SW480 (cell line): Measurements from ENCODE around the gene SH3GLB2.
A peak's percentile ranks its signal among the peaks of the same experiment; 100 is the strongest.
"Not testable (repeated sequence)": the region's sequence is repeated elsewhere in the genome, so short reads cannot be mapped to it uniquely, and the experiment has no call there.

Experiments used
- DNase-seq: peaks from one replicate; pipeline ENCODE4 v3.0.0-alpha.2; 2016; ENCODE audit warnings: low spot score

Gene SH3GLB2

GRCh38 chr9:129014608-129015007 lies 13.5 kb downstream of the SH3GLB2 start:
- DNase-seq = no peak

- DNase-seq = no peak
Measured at GRCh38 chr9:129014124-129014523, 14.0 kb downstream of the SH3GLB2 start.

- DNase-seq = no peak
Measured at GRCh38 chr9:129013674-129014073, 14.5 kb downstream of the SH3GLB2 start.

DNA sequence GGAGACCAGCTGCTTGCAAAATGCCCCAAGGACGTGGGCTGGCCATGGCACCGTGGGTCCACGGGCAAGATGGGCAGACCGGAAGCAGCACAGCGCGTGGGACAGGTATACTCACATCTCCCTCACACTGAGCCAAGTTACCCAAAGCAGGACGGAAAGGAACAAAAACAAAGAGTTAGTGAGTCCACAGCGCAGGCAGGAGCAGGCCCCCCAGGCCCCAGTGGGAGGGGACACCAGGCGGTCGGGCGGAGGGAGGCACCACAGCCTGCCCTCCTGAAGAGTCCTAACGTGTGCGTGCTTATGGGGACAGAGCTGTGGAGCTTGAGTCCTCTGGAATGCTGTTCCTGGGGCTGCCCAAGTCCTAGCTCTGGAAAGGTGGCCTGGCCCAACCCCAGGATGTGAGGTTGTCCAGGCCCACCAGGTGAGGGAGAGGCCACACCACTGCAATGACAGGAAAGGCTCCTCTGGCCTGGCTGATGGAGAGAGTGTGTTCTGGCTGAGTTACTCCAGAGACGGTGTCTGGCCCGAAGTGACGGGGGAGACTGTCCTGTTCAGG lies 15.2 kb downstream of the SH3GLB2 start:
- no peak for DNase-seq

GRCh38 chr9:129012343-129012742 lies 15.8 kb downstream of the SH3GLB2 start:
- DNase-seq = no peak

GRCh38 chr9:129011761-129012181 lies 16.4 kb downstream of the SH3GLB2 start:
- no peak for DNase-seq

GRCh38 chr9:129011170-129011569 lies 17.0 kb downstream of the SH3GLB2 start:
- no peak for DNase-seq

DNA sequence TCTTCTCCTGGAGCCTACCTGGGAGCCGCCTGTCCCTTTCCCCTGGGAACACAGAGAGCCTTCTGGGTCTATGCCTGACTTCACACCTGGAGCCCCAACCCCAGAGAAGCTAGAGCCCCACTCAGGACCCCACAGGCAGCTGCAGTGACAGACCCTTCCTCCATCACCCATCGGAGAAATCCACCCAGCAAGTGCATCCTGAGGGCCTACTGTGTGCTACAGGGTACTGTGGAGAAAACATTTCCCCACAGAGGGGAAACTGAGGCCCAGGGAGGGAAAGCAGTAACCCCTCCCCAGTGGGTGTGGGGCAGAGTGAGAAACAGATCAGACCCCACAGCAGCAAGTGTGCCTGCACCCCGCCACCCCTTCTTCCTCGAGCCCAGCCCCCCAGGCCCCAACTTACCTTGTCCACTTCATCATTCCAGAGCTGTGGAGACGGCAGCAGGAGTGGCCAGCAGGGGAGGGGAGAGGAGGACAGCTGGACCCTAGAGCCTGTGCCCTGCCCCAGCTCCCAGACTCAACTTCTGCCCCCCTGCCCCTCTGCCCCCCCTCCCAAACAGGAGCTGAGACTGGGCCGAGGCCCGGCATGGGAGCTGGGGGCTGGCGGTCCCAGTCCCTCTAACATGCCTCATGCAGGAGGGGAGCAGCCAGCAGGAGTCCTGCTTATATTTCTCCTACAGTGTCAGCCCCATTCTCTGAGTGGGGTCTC lies 17.7 kb downstream of the SH3GLB2 start:
- no peak for DNase-seq

DNA sequence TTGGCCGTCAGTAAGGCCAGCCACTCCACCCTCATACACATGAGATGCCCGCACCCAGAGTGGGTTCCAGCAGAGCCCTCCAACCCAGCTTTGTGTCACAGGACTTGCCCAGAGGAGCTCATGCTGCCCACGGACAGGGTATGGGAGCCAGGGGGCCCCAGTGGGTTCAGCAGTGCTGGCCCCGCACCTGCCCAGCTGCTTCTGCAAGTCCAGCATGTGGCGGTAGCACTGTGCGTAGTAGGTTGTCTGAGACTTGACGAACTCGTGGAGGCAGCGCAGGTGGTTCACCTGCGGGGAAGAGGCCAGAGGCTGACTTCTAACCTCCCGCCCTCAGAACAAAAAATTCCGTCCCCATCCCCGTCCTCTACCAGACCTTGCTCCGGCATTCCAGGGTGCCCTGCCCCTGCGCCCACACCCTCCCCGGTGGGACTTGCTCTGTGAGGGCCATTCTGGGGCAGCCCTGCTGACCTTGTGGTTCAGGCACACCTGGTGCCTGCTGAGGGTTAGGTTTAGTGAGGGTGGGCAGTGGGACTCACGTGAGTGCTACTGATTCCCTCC lies 18.5 kb downstream of the SH3GLB2 start:
- peak; percentile 50 for DNase-seq

DNA sequence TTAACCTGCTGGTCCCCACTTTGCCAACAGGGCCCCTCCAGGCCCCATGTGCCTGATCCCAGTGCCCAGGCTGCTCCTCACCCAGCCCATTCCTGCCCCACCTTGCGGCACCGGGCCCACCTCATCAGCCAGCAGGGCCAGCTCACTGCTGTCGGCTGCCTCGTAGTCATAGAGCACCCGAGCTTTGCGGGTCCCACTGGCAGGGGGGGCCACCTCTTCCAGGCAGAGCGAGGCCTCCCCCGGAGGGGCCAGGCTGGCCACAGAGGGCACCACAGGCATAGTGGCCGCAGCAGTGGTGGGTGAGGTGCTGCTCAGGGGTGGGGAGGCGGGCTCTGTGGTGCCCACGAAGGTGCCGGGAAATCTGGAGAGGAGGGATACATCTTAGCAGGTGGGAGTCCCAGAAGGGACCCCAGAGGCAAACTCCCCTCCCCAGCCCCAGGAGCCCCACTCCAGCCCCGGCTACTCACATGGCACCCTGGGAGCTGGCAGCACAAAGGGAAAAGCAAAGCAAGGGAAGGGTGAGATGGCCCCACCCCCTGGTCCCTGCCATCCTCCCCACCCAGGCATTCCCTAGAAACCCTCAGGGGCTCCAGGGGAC lies 19.0 kb downstream of the SH3GLB2 start:
- no peak for DNase-seq

GRCh38 chr9:129008469-129008965 lies 19.6 kb downstream of the SH3GLB2 start:
- DNase-seq = no peak

DNA sequence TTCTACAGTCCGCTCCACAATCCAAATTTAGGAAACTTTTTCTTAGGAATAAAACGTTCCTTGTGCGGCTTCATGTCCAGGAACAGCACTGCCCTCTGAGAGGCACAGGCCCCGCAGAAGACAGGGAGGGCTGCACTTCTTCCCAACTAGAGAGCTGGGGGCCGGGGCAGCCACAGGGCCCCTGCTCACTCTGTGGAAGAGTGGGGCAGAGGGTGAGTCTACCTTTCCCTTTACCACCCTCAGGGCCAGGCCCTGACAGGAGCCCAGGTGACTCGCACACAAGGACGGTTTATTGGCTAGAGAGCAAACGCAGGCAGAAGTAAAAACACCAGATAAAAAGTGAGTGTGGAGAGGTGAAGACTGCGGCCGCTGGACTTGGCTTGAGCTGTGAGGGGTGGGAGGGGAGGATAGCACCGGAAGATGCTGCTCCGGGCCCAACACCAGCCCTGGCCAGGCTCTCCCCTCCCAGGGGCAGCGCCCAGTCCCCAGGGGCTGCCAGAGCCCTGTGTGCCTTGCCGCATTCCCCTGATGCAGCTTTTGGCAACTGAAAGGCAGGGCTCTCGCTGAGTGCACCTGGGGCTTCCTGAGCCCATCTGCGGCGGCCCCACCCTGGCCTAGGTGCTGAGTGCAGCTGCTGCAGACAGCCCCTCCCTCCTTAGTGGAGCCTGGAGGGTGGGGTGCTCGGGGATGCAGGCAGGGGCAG lies 20.2 kb downstream of the SH3GLB2 start:
- DNase-seq = no peak

- no peak for DNase-seq
Measured at GRCh38 chr9:129007035-129007765, 20.9 kb downstream of the SH3GLB2 start.

DNA sequence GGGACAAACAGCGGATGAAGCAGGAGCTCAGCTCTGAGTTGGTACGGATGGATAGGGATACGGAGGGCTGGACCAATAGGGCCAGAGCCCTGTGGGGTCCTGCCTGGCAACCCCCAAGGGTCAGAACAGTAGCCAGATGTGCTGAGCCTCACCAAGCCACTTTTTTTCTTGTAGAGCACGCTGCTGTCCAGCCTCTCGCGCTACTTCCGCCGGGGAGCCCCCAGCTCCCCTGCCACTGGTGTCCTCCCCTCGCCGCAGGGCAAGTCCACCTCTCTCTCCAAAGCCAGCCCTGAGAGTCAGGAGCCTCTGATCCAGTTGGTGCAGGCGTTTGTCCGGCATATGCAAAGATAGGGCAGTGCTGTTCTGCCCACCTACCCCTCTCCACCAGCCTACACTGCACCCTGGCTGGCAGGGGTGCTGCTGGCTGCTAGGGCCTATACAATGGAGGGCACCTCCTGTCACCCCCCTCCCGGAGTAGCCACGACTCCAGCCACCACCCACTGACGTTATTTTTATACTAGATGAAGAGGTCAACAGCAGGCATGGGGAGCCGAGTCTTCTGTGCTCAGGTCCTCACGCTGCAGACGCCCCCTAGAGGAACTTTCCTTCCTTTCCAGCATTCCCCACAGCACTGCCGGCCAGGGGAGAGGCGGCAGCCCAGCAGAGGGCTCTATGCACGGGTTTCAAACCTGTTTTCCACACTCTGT lies 21.6 kb downstream of the SH3GLB2 start:
- peak; percentile 73 for DNase-seq

- no peak for DNase-seq
Measured at GRCh38 chr9:129005336-129005997, 22.7 kb downstream of the SH3GLB2 start.

DNA sequence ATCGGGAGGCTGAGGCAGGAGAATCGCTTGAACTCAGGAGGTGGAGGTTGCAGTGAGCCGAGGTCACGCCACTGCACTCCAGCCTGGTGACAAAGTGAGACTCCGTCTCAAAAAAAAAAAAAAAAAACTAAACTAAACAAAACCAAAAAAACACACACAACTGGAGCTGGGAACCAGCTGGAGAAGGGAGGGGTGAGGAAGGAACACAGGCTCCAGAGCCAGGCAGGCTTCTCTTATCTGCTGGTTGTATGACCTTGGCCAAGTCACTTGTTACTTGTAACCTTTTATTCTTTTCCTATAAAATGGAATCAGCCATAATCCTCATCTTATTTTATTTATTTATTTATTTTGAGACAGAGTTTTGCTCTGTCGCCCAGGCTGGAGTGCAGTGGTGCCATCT lies 24.0 kb downstream of the SH3GLB2 start:
- DNase-seq = not testable (repeated sequence)

DNA sequence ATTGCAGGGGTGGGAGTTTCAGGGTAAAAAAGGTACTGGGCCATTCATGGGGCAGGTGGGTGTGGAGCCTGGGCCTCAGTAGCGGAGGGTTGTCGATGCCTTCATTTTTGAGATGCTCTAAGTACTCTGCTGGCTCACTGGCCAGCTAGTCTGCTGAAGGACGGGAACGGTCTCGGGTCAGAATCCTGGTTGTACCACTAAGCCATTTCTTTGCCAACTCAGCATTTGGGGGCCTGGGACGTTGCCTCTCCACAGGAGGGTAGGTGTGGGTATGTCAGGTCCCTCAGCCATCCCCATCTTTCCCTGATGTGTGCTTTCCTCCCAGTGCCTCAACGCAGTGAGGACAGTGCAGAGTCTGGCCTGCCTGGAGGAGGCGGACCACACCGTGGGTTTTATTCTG lies 25.1 kb downstream of the SH3GLB2 start:
- DNase-seq = no peak

GRCh38 chr9:129001504-129002325 lies 26.4 kb downstream of the SH3GLB2 start:
- DNase-seq = no peak

GRCh38 chr9:128999581-129000206 lies 28.4 kb downstream of the SH3GLB2 start:
- DNase-seq = no peak
